ENCODE data around the gene BAHD1.

Gene BAHD1

DNA sequence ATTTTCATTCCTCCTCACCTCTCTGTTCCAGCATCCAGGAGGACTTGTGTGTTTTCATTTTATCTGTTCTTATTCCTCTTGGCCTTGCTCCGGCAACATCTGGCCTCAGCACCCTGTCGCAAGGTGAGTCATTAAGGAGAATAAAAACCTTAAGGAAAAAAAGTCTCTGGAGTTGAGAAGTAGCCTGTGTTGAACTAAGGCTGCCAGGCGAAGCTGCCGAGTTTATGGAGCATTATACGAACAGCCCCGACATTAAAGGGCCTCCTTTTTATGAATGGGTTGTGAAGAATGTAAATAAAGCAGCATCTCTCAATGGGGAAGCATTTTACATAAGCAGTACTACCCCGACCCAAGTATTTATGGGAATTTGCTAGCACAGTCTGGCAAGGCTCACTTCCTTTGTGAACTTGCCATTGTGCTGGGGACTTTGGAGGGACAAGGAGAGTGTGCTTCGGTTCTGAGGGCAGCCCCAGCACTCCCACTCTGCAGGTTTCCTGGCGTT, 4.7 kb downstream of the BAHD1 start:
- no peak overlapping the region for H3K9ac ChIP-seq (ENCODE audit: low read length)
- no peaks in the 10 kb centered on the region for H3K27me3 ChIP-seq (replicated peaks; ENCODE audit: insufficient read depth, low read length)
- DNase-seq: no peak
- H2AFZ ChIP-seq (ENCODE audit: low read length): no peak overlapping the region
- H3K9me3 ChIP-seq (replicated peaks; ENCODE audit: insufficient read depth, low read length): no peaks in the 10 kb centered on the region
- H3K4me2 ChIP-seq (ENCODE audit: low read depth, low read length): no peak overlapping the region
- no peaks in the 10 kb centered on the region for H3K36me3 ChIP-seq (replicated peaks; ENCODE audit: insufficient read depth, low read length)
- H3K79me2 ChIP-seq (ENCODE audit: low read length): peaks cover 83% of the 10 kb centered on the region
- no peak overlapping the region for H3K27ac ChIP-seq (ENCODE audit: low read length)
- H3F3A ChIP-seq (ENCODE audit: insufficient read depth, low read length): peaks cover 4% of the 10 kb centered on the region; the same call in 1 of the 2 replicates
- 0 out of 2 replicates have a peak, but pooled peaks cover 5% of the 10 kb centered on the region for H4K20me1 ChIP-seq (ENCODE audit: insufficient read depth, low read length)
- TF ChIP-seq, protein P1, sequence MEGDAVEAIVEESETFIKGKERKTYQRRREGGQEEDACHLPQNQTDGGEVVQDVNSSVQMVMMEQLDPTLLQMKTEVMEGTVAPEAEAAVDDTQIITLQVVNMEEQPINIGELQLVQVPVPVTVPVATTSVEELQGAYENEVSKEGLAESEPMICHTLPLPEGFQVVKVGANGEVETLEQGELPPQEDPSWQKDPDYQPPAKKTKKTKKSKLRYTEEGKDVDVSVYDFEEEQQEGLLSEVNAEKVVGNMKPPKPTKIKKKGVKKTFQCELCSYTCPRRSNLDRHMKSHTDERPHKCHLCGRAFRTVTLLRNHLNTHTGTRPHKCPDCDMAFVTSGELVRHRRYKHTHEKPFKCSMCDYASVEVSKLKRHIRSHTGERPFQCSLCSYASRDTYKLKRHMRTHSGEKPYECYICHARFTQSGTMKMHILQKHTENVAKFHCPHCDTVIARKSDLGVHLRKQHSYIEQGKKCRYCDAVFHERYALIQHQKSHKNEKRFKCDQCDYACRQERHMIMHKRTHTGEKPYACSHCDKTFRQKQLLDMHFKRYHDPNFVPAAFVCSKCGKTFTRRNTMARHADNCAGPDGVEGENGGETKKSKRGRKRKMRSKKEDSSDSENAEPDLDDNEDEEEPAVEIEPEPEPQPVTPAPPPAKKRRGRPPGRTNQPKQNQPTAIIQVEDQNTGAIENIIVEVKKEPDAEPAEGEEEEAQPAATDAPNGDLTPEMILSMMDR (IDR thresholded peaks at IDR 0.05; ENCODE audit: low read length): no peak
- no peak for TF ChIP-seq EZH2phosphoT487 (IDR thresholded peaks at IDR 0.05; ENCODE audit: low read length)
- TF ChIP-seq EZH2 (optimal IDR thresholded peaks at IDR 0.05; ENCODE audit: low read depth, low read length): no peak
- no peak overlapping the region for H3K4me3 ChIP-seq (ENCODE audit: low read length)
- no peaks in the 10 kb centered on the region for H3K4me1 ChIP-seq (ENCODE audit: low read length)
- H3K9me2 ChIP-seq (replicated peaks; ENCODE audit: insufficient read depth, low read length): no peaks in the 10 kb centered on the region

- no peak for DNase-seq
- Histone ChIP-seq H3K27me3 (replicated peaks; ENCODE audit: insufficient read depth, low read length) (no peaks in the 10 kb centered on the region), H3F3A (ENCODE audit: insufficient read depth, low read length) (0 out of 2 replicates have a peak, but pooled peaks cover 4% of the 10 kb centered on the region), H3K9ac (ENCODE audit: low read length) (no peak overlapping the region), H4K20me1 (ENCODE audit: insufficient read depth, low read length) (0 out of 2 replicates have a peak, but pooled peaks cover 5% of the 10 kb centered on the region), H3K9me2 (replicated peaks; ENCODE audit: insufficient read depth, low read length) (no peaks in the 10 kb centered on the region), H3K27ac (ENCODE audit: low read length) (no peak overlapping the region), H3K9me3 (replicated peaks; ENCODE audit: insufficient read depth, low read length) (no peaks in the 10 kb centered on the region), H3K4me1 (ENCODE audit: low read length) (no peaks in the 10 kb centered on the region), H3K36me3 (replicated peaks; ENCODE audit: insufficient read depth, low read length) (no peaks in the 10 kb centered on the region), H3K79me2 (ENCODE audit: low read length) (peaks cover 88% of the 10 kb centered on the region), H3K4me3 (ENCODE audit: low read length) (no peak overlapping the region), H3K4me2 (ENCODE audit: low read depth, low read length) (no peak overlapping the region), H2AFZ (ENCODE audit: low read length) (no peak overlapping the region)
- TF ChIP-seq EZH2phosphoT487 (IDR thresholded peaks at IDR 0.05; ENCODE audit: low read length): no peak
- TF ChIP-seq, protein P1 (IDR thresholded peaks at IDR 0.05; ENCODE audit: low read length): no peak
- no peak for TF ChIP-seq EZH2 (optimal IDR thresholded peaks at IDR 0.05; ENCODE audit: low read depth, low read length)
Measured at GRCh38 chr15:40446144-40446543, 5.4 kb downstream of the BAHD1 start.

DNA sequence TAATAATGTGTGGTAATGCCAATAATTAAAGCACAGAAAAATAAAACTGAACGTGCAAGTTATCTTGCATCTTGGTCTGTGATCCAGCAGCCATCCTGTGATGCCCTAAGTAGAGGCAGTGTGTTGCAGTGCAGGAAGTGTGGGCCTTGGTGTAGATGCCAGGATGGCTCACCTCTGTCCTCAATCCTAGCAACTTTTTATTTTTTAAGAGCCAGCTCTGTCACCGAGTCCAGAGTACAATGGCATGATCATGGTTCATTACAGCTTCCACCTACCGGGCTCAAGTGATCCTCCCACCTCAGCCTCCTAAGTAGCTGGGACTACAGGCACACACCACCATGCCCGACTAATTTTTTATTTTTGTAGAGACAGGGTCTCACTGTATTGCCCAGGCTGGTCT, 7.6 kb downstream of the BAHD1 start:
- Histone ChIP-seq H4K20me1 (ENCODE audit: insufficient read depth, low read length) (0 out of 2 replicates have a peak, but pooled peaks cover 3% of the 10 kb centered on the region), H3K4me2 (ENCODE audit: low read depth, low read length) (no peak overlapping the region), H3K4me3 (ENCODE audit: low read length) (no peak overlapping the region), H3K9me3 (replicated peaks; ENCODE audit: insufficient read depth, low read length) (no peaks in the 10 kb centered on the region), H3K27ac (ENCODE audit: low read length) (no peak overlapping the region), H3F3A (ENCODE audit: insufficient read depth, low read length) (no peaks in the 10 kb centered on the region), H2AFZ (ENCODE audit: low read length) (no peak overlapping the region), H3K27me3 (replicated peaks; ENCODE audit: insufficient read depth, low read length) (no peaks in the 10 kb centered on the region), H3K4me1 (ENCODE audit: low read length) (no peaks in the 10 kb centered on the region), H3K9ac (ENCODE audit: low read length) (no peak overlapping the region), H3K9me2 (replicated peaks; ENCODE audit: insufficient read depth, low read length) (no peaks in the 10 kb centered on the region), H3K36me3 (replicated peaks; ENCODE audit: insufficient read depth, low read length) (no peaks in the 10 kb centered on the region), H3K79me2 (ENCODE audit: low read length) (peaks cover 93% of the 10 kb centered on the region)
- no peak for DNase-seq
- TF ChIP-seq EZH2phosphoT487 (IDR thresholded peaks at IDR 0.05; ENCODE audit: low read length) (no peak), EZH2 (optimal IDR thresholded peaks at IDR 0.05; ENCODE audit: low read depth, low read length) (no peak)
- TF ChIP-seq, protein P1 (IDR thresholded peaks at IDR 0.05; ENCODE audit: low read length): no peak
